Liver (tissue), 9 donors: ENCODE measurements around the gene ATP5PD. TPM values are rescaled to one million over a fixed set of nuclear protein-coding genes. Genes with fewer than 3 reads are reported as not detected.

Experiments used
- DNase-seq: peaks from one replicate; pipeline ENCODE4 v3.0.0-alpha.2; 2017; ENCODE audit warnings: low spot score
- H3K27ac ChIP-seq, 2 donors: one replicate each; pipeline ENCODE4 v1.7.0; 2013; ENCODE audit warnings: inconsistent platforms in 2 of 2, low read length in 2 of 2, control low read depth in 1 of 2, low read depth in 1 of 2, mild to moderate bottlenecking in 1 of 2
- H3K27me3 ChIP-seq, 4 donors: one replicate each; pipeline versions ENCODE4 v1.6.1 to v1.7.0; 2013; ENCODE audit warnings: low read length in 3 of 4, inconsistent platforms in 1 of 4, mild to moderate bottlenecking in 1 of 4, moderate library complexity in 1 of 4; ENCODE audit not compliant: control insufficient read depth in 4 of 4, insufficient read depth in 4 of 4
- H3K36me3 ChIP-seq, 4 donors: one replicate each; pipeline versions ENCODE4 v1.6.1 to v1.7.0; 2013; ENCODE audit warnings: low read length in 3 of 4, mild to moderate bottlenecking in 3 of 4, low read depth in 1 of 4, moderate library complexity in 1 of 4; ENCODE audit not compliant: control insufficient read depth in 4 of 4, insufficient read depth in 3 of 4
- H3K4me1 ChIP-seq, 4 donors: one replicate each; pipeline versions ENCODE4 v1.6.1 to v1.7.0; 2013; ENCODE audit warnings: low read length in 3 of 4, mild to moderate bottlenecking in 3 of 4, moderate library complexity in 1 of 4; ENCODE audit not compliant: control insufficient read depth in 4 of 4, insufficient read depth in 4 of 4
- H3K4me3 ChIP-seq, 3 donors: one replicate each; pipeline versions ENCODE4 v1.6.1 to v1.7.0; 2013; ENCODE audit warnings: low read length in 3 of 3, control low read depth in 1 of 3, low read depth in 1 of 3, mild to moderate bottlenecking in 1 of 3
- H3K9ac ChIP-seq, 2 donors: one replicate each; pipeline ENCODE4 v1.7.0; 2013; ENCODE audit warnings: low read length in 2 of 2, mild to moderate bottlenecking in 2 of 2, moderate library complexity in 2 of 2, control low read depth in 1 of 2, low read depth in 1 of 2
- H3K9me3 ChIP-seq, 4 donors: one replicate each; pipeline versions ENCODE4 v1.6.1 to v1.7.0; 2013; ENCODE audit warnings: low read length in 3 of 4; ENCODE audit not compliant: control insufficient read depth in 4 of 4
- FOXA1 ChIP-seq: IDR thresholded peaks from 2 replicates; pipeline ENCODE4 v1.6.1; 2016; ENCODE audit warnings: antibody characterized with exemption
- GABPA ChIP-seq, 2 donors: IDR thresholded peaks in 1 of 2; conservative IDR thresholded peaks in 1 of 2; 2 replicates each; pipeline ENCODE4 v1.6.1; 2016; ENCODE audit warnings: antibody characterized with exemption in 2 of 2, mild to moderate bottlenecking in 1 of 2, moderate library complexity in 1 of 2
- HNF4A ChIP-seq, 2 donors: conservative IDR thresholded peaks; 2 replicates each; pipeline ENCODE4 v1.6.1; 2016; ENCODE audit warnings: antibody characterized with exemption in 2 of 2, mild to moderate bottlenecking in 2 of 2
- JUND ChIP-seq, 2 donors: IDR thresholded peaks; 2 replicates each; pipeline ENCODE4 v1.6.1; 2016; ENCODE audit warnings: antibody characterized with exemption in 2 of 2
- NR2F2 ChIP-seq: IDR thresholded peaks from 2 replicates; pipeline ENCODE4 v1.6.1; 2016; ENCODE audit warnings: antibody characterized with exemption
- RAD21 ChIP-seq, 2 donors: IDR thresholded peaks; 2 replicates each; pipeline ENCODE4 v1.6.1; 2016; ENCODE audit warnings: antibody characterized with exemption in 2 of 2, mild to moderate bottlenecking in 2 of 2
- SP1 ChIP-seq: IDR thresholded peaks from 2 replicates; pipeline ENCODE4 v1.6.1; 2018; ENCODE audit warnings: antibody characterized with exemption, mild to moderate bottlenecking
- TAF1 ChIP-seq: conservative IDR thresholded peaks from 2 replicates; pipeline ENCODE4 v1.6.1; 2016; ENCODE audit warnings: antibody characterized with exemption, mild to moderate bottlenecking
- YY1 ChIP-seq: IDR thresholded peaks from 2 replicates; pipeline ENCODE4 v1.6.1; 2016; ENCODE audit warnings: antibody characterized with exemption, mild to moderate bottlenecking
- WGBS: extraction: QIAGEN DNeasy Blood & Tissue Kit; methylation state at CpG from one replicate; pipeline ENCODE4 v1.1.7; 2013; 5-methylcytosine and 5-hydroxymethylcytosine counted together
- polyA plus RNA-seq, 2 donors: library from polyadenylated mRNA; stranded (reverse) in 1 of 2; unstranded in 1 of 2; fragments of 200-250 nt in 1 of 2; fragments of >200 nt in 1 of 2; fragmentation: Nextera tagmentation in 1 of 2; extraction: Ambion mirVana in 1 of 2; gene quantifications; one replicate each; pipeline versions ENCODE4 v1.2.1 to v1.2.3, GENCODE V29; 2013 to 2015
- total RNA-seq, 2 donors: library from RNA; depleted of rRNA; stranded (reverse); fragments of >200 nt; gene quantifications; one replicate each; pipeline ENCODE4 v1.2.3, GENCODE V29; 2014
- TF ChIP-seq, protein P1 (sequence below): IDR thresholded peaks from 2 replicates; pipeline ENCODE4 v1.6.1; 2016; ENCODE audit warnings: antibody characterized with exemption
- TF ChIP-seq, protein P2 (sequence below): IDR thresholded peaks from 2 replicates; pipeline ENCODE4 v1.6.1; 2016; ENCODE audit warnings: antibody characterized with exemption
- TF ChIP-seq, protein P3 (sequence below): IDR thresholded peaks from 2 replicates; pipeline ENCODE4 v1.6.1; 2016; ENCODE audit warnings: antibody characterized with exemption, mild to moderate bottlenecking
- TF ChIP-seq, protein P4 (sequence below): fragments of 150-350 bp; IDR thresholded peaks from 2 replicates; pipeline ENCODE4 v1.5.1; 2017; ENCODE audit warnings: improper control_type of control experiment, low read depth, low read length; ENCODE audit not compliant: missing input control
- TF ChIP-seq, protein P5 (sequence below): IDR thresholded peaks from 2 replicates; pipeline ENCODE4 v1.6.1; 2016; ENCODE audit warnings: antibody characterized with exemption
- donor health status: healthy.
- donor health status: healthy.
- donor health status: healthy.
- donor health status: healthy.
- donor health status: healthy.

The ATP5PD gene
- total and polyA plus RNA-seq, 4 donors = 102 to 378 (median 184) TPM

DNA sequence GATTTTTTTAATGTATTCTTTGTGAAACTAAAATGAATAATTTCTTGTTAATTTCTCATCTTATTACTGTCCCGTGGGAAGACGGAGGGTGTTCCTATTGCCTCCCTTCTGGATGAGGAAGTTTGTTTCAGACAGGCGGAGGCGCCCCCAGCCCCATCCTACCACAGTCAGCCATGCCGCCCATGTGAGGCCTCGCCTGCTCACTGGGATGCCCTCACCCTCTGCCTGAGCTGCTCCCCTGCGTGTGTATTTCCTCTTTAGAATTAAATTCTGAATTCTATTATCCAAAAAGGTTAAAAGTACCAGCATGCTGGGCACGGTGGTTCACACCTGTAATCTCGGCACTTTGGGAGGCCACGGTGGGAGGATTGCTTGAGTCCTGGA lies 14.3 kb upstream of the ATP5PD start:
- Histone ChIP-seq H3K9me3 (no peaks in the 10 kb centered on the region), H3K27ac (no peak overlapping the region), H3K27me3 (no peaks in the 10 kb centered on the region), H3K36me3 (peaks cover 13 to 34% (median 21%) of the 10 kb centered on the region in 4 donors), H3K9ac (no peak overlapping the region), H3K4me1 (peaks cover 0 to 11% (median 5%) of the 10 kb centered on the region in 4 donors), H3K4me3 (no peak overlapping the region)
- DNase-seq = no peak
- TF ChIP-seq SP1 (no peak), YY1 (no peak)
- WGBS = 97% methylated on average over 10 of the region's 10 CpGs

DNA sequence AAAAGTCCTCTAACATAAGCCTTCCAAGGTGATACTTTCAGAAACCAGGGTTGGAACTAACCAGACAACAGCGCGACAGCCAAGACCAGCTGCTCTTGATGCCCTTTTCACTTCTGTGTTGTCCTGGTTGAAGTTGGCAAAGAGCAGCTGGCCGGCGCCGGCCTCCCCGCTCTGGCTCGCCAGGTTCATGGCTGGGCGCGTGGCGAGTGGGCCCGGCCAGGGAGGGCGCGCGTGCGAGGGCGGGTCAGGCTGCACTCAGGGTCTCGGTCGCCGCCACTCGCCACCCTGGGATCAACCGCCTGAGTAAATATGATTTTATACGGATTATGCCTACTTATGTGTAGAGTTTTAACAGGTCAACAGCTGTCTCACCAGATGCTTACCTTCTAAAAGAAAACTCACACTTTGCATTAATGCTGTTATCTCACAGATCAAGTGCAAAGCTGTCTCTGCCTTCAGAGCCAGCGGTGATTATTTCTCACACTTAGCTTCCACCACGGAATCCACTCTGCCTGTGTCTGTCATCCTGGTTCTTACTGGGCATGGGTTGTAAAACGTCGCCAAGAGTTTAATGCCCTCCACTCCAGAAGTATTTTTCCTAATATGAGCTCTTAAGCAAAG lies 13.8 kb upstream of the ATP5PD start:
- no peak for DNase-seq
- Histone ChIP-seq H3K9ac (no peak overlapping the region), H3K27ac (peak overlapping the region; percentile 40 to 48), H3K4me1 (peaks cover 0 to 11% (median 5%) of the 10 kb centered on the region in 4 donors), H3K9me3 (no peaks in the 10 kb centered on the region), H3K4me3 (no peak overlapping the region), H3K36me3 (peaks cover 14 to 35% (median 22%) of the 10 kb centered on the region in 4 donors), H3K27me3 (no peaks in the 10 kb centered on the region)
- no peak for TF ChIP-seq FOXA1
- TF ChIP-seq, protein P1, sequence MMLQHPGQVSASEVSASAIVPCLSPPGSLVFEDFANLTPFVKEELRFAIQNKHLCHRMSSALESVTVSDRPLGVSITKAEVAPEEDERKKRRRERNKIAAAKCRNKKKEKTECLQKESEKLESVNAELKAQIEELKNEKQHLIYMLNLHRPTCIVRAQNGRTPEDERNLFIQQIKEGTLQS = no peak
- no peak for TF ChIP-seq JUND (IDR thresholded peaks at IDR 0.05)
- TF ChIP-seq, protein P2, sequence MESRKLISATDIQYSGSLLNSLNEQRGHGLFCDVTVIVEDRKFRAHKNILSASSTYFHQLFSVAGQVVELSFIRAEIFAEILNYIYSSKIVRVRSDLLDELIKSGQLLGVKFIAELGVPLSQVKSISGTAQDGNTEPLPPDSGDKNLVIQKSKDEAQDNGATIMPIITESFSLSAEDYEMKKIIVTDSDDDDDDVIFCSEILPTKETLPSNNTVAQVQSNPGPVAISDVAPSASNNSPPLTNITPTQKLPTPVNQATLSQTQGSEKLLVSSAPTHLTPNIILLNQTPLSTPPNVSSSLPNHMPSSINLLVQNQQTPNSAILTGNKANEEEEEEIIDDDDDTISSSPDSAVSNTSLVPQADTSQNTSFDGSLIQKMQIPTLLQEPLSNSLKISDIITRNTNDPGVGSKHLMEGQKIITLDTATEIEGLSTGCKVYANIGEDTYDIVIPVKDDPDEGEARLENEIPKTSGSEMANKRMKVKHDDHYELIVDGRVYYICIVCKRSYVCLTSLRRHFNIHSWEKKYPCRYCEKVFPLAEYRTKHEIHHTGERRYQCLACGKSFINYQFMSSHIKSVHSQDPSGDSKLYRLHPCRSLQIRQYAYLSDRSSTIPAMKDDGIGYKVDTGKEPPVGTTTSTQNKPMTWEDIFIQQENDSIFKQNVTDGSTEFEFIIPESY = no peak
- TF ChIP-seq, protein P3, sequence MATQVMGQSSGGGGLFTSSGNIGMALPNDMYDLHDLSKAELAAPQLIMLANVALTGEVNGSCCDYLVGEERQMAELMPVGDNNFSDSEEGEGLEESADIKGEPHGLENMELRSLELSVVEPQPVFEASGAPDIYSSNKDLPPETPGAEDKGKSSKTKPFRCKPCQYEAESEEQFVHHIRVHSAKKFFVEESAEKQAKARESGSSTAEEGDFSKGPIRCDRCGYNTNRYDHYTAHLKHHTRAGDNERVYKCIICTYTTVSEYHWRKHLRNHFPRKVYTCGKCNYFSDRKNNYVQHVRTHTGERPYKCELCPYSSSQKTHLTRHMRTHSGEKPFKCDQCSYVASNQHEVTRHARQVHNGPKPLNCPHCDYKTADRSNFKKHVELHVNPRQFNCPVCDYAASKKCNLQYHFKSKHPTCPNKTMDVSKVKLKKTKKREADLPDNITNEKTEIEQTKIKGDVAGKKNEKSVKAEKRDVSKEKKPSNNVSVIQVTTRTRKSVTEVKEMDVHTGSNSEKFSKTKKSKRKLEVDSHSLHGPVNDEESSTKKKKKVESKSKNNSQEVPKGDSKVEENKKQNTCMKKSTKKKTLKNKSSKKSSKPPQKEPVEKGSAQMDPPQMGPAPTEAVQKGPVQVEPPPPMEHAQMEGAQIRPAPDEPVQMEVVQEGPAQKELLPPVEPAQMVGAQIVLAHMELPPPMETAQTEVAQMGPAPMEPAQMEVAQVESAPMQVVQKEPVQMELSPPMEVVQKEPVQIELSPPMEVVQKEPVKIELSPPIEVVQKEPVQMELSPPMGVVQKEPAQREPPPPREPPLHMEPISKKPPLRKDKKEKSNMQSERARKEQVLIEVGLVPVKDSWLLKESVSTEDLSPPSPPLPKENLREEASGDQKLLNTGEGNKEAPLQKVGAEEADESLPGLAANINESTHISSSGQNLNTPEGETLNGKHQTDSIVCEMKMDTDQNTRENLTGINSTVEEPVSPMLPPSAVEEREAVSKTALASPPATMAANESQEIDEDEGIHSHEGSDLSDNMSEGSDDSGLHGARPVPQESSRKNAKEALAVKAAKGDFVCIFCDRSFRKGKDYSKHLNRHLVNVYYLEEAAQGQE = no peak
- no peak for TF ChIP-seq NR2F2
- no peak for TF ChIP-seq RAD21 (IDR thresholded peaks at IDR 0.05)
- TF ChIP-seq, protein P4, sequence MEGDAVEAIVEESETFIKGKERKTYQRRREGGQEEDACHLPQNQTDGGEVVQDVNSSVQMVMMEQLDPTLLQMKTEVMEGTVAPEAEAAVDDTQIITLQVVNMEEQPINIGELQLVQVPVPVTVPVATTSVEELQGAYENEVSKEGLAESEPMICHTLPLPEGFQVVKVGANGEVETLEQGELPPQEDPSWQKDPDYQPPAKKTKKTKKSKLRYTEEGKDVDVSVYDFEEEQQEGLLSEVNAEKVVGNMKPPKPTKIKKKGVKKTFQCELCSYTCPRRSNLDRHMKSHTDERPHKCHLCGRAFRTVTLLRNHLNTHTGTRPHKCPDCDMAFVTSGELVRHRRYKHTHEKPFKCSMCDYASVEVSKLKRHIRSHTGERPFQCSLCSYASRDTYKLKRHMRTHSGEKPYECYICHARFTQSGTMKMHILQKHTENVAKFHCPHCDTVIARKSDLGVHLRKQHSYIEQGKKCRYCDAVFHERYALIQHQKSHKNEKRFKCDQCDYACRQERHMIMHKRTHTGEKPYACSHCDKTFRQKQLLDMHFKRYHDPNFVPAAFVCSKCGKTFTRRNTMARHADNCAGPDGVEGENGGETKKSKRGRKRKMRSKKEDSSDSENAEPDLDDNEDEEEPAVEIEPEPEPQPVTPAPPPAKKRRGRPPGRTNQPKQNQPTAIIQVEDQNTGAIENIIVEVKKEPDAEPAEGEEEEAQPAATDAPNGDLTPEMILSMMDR = no peak
- TF ChIP-seq, protein P5, sequence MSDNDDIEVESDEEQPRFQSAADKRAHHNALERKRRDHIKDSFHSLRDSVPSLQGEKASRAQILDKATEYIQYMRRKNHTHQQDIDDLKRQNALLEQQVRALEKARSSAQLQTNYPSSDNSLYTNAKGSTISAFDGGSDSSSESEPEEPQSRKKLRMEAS = no peak
- no peak for TF ChIP-seq TAF1
- TF ChIP-seq GABPA (IDR thresholded peaks at IDR 0.05 in 1 of 2, conservative IDR thresholded peaks at IDR 0.05 in 1 of 2) = no peak
- no peak for TF ChIP-seq HNF4A (conservative IDR thresholded peaks at IDR 0.05)
- TF ChIP-seq SP1 = no peak
- WGBS = 60% methylated on average over 26 of the region's 26 CpGs
